Measurements from ENCODE around the gene RHOT2. TPM values are rescaled to one million over a fixed set of nuclear protein-coding genes. Genes with fewer than 3 reads are reported as not detected.

Gene RHOT2
- total and polyA plus RNA-seq, 9 of the 15 experiments (the other 6 are each of a cell fraction or from before 2014, with no cell fraction given): 5.0 to 373 (median 112) TPM

DNA sequence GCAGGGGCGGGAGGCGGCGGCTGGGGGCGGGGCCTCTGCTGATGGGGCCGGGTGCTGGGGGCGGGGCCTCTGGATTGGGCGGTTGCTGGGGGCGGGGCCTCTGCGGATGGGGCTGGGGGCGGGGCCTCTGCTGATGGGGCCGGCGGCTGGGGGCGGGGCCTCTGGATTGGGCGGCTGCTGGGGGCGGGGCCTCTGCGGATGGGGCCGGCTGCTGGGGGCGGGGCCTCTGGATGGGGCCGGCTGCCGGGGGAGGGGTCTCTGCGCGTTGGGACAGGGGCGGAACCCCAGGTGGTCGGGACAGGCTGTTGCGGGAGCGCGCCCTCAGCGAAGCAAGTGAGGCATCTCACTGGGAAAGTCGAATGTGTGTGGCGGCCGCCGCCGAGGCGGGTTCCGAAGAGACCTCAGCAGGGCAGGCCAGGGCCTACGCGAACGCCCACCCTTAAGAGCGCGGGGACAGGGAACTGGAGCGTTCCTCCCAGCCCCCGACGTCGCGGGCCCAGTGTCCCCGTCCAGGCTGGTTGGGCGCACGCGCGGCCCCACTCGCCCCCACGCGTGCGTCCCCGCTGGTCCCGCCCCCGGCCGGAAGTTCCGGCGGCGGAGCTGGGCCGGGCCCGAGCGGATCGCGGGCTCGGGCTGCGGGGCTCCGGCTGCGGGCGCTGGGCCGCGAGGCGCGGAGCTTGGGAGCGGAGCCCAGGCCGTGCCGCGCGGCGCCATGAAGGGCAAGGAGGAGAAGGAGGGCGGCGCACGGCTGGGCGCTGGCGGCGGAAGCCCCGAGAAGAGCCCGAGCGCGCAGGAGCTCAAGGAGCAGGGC is 12.1 kb downstream of the RHOT2 start, which contains the start of gene STUB1 (continued):
- TF ChIP-seq PKNOX1 (IDR thresholded peaks at IDR 0.05) (no peak), EWSR1 (IDR thresholded peaks at IDR 0.05; ENCODE audit: borderline replicate concordance, low read depth, partially characterized antibody) (no peak), ZNF75A (CRISPR knock-in tag; IDR thresholded peaks at IDR 0.05) (no peak), ZFPM2 (CRISPR knock-in tag; IDR thresholded peaks at IDR 0.05) (no peak), MAFK (IDR thresholded peaks at IDR 0.05; ENCODE audit: low read length) (no peak), RFX1 (IDR thresholded peaks at IDR 0.05) (no peak), RBM14 (IDR thresholded peaks at IDR 0.05; ENCODE audit: borderline replicate concordance, insufficient read depth, low read depth, low read length) (no peak), CBX5 (IDR thresholded peaks at IDR 0.05; ENCODE audit: borderline replicate concordance, low read depth) (no peak), YY1 (IDR thresholded peaks at IDR 0.05; ENCODE audit: borderline replicate concordance in 1 of 3, control insufficient read depth in 1 of 3, extremely low read depth in 1 of 3, insufficient read depth in 3 of 3, insufficient read length in 1 of 3, insufficient replicate concordance in 2 of 3, low read depth in 1 of 3, low read length in 2 of 3) (peak in 1 of 3 experiments; percentile 10), CCAR2 (IDR thresholded peaks at IDR 0.05; ENCODE audit: low read depth, low read length) (no peak), TBP (optimal IDR thresholded peaks at IDR 0.05; ENCODE audit: low read depth, low read length) (peak; percentile 47), NELFE (IDR thresholded peaks at IDR 0.05; ENCODE audit: insufficient read depth, insufficient read length) (no peak), HNRNPH1 (optimal IDR thresholded peaks at IDR 0.05; ENCODE audit: low read depth, low read length) (no peak), HDAC2 (IDR thresholded peaks at IDR 0.05) (no peak; the same call in 1 of the 2 replicates), HMBOX1 (IDR thresholded peaks at IDR 0.05) (no peak), MBD2 (IDR thresholded peaks at IDR 0.05; ENCODE audit: borderline replicate concordance, low read depth) (0 out of 2 replicates have a peak, but pooled peaks have one; percentile 10), EGR1 (conservative IDR thresholded peaks at IDR 0.05) (peak; percentile 81), SAFB2 (IDR thresholded peaks at IDR 0.05; ENCODE audit: borderline replicate concordance, low read depth, low read length, severe bottlenecking) (no peak)
- TF ChIP-seq, protein P1, sequence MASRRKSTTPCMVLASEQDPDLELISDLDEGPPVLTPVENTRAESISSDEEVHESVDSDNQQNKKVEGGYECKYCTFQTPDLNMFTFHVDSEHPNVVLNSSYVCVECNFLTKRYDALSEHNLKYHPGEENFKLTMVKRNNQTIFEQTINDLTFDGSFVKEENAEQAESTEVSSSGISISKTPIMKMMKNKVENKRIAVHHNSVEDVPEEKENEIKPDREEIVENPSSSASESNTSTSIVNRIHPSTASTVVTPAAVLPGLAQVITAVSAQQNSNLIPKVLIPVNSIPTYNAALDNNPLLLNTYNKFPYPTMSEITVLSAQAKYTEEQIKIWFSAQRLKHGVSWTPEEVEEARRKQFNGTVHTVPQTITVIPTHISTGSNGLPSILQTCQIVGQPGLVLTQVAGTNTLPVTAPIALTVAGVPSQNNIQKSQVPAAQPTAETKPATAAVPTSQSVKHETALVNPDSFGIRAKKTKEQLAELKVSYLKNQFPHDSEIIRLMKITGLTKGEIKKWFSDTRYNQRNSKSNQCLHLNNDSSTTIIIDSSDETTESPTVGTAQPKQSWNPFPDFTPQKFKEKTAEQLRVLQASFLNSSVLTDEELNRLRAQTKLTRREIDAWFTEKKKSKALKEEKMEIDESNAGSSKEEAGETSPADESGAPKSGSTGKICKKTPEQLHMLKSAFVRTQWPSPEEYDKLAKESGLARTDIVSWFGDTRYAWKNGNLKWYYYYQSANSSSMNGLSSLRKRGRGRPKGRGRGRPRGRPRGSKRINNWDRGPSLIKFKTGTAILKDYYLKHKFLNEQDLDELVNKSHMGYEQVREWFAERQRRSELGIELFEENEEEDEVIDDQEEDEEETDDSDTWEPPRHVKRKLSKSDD (conservative IDR thresholded peaks at IDR 0.05; ENCODE audit: low read length): no peak
- TF ChIP-seq, protein P2, sequence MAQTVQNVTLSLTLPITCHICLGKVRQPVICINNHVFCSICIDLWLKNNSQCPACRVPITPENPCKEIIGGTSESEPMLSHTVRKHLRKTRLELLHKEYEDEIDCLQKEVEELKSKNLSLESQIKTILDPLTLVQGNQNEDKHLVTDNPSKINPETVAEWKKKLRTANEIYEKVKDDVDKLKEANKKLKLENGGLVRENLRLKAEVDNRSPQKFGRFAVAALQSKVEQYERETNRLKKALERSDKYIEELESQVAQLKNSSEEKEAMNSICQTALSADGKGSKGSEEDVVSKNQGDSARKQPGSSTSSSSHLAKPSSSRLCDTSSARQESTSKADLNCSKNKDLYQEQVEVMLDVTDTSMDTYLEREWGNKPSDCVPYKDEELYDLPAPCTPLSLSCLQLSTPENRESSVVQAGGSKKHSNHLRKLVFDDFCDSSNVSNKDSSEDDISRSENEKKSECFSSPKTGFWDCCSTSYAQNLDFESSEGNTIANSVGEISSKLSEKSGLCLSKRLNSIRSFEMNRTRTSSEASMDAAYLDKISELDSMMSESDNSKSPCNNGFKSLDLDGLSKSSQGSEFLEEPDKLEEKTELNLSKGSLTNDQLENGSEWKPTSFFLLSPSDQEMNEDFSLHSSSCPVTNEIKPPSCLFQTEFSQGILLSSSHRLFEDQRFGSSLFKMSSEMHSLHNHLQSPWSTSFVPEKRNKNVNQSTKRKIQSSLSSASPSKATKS (CRISPR knock-in tag; IDR thresholded peaks at IDR 0.05): no peak

Measured in K562 (cell line).